Stimulated activated CD4-positive, alpha-beta T cell treated with anti-CD3 and anti-CD28 coated beads, Interleukin-2, amount 100 ng/mL, for 48 hours (primary cell): ENCODE results near the gene OR2T2.
"Not testable (repeated sequence)": the region's sequence is repeated elsewhere in the genome, so short reads cannot be mapped to it uniquely, and the experiment has no call there.

ENCODE experiments used
- DNase-seq, 2 donors: peaks; one replicate each; pipeline ENCODE4 v3.0.0-alpha.2; 2020

Gene OR2T2

GRCh38 chr1:248445399-248445798 is at the start of gene OR2T2:
OR2T2 (plus strand) TSS chr1:248445637; CDS start chr1:248452798, 7,161 bp downstream.
- DNase-seq: not testable (repeated sequence)

GRCh38 chr1:248402748-248403147 is 42.7 kb upstream of the OR2T2 start, which contains the start of gene OR2T1:
OR2T1 (plus strand) TSS chr1:248403048; CDS start chr1:248406148, 3,100 bp downstream.
- DNase-seq: no peak

- DNase-seq: no peak
Measured at GRCh38 chr1:248404024-248404423, 41.4 kb upstream of the OR2T2 start.

- DNase-seq: no peak
Measured at GRCh38 chr1:248406721-248407692, 38.4 kb upstream of the OR2T2 start.

GRCh38 chr1:248416226-248416625 is 29.2 kb upstream of the OR2T2 start:
- DNase-seq: no peak

GRCh38 chr1:248417854-248418253 is 27.6 kb upstream of the OR2T2 start:
- DNase-seq: no peak

GRCh38 chr1:248421384-248421783 is 24.1 kb upstream of the OR2T2 start:
- DNase-seq: no peak

- not testable (repeated sequence) for DNase-seq
Measured at GRCh38 chr1:248427526-248428191, 17.8 kb upstream of the OR2T2 start.

- not testable (repeated sequence) for DNase-seq
Measured at GRCh38 chr1:248428192-248428533, 17.3 kb upstream of the OR2T2 start.

GRCh38 chr1:248431683-248432082 is 13.8 kb upstream of the OR2T2 start:
- DNase-seq: not testable (repeated sequence)

- DNase-seq: not testable (repeated sequence)
Measured at GRCh38 chr1:248432201-248432600, 13.2 kb upstream of the OR2T2 start.

- DNase-seq: not testable (repeated sequence)
Measured at GRCh38 chr1:248433811-248434415, 11.5 kb upstream of the OR2T2 start.

- DNase-seq: not testable (repeated sequence)
Measured at GRCh38 chr1:248434913-248435312, 10.5 kb upstream of the OR2T2 start.

GRCh38 chr1:248436303-248436702 is 9.1 kb upstream of the OR2T2 start:
- not testable (repeated sequence) for DNase-seq

- not testable (repeated sequence) for DNase-seq
Measured at GRCh38 chr1:248438668-248439067, 6.8 kb upstream of the OR2T2 start.

GRCh38 chr1:248439283-248439682 is 6.2 kb upstream of the OR2T2 start:
- not testable (repeated sequence) for DNase-seq

- DNase-seq: not testable (repeated sequence)
Measured at GRCh38 chr1:248442500-248443277, 2.7 kb upstream of the OR2T2 start.

- not testable (repeated sequence) for DNase-seq
Measured at GRCh38 chr1:248444603-248445002, 834 bp upstream of the OR2T2 start.

GRCh38 chr1:248448409-248449074 is 3.1 kb downstream of the OR2T2 start:
- not testable (repeated sequence) for DNase-seq

- DNase-seq: not testable (repeated sequence)
Measured at GRCh38 chr1:248449821-248450465, 4.5 kb downstream of the OR2T2 start.

GRCh38 chr1:248450466-248451145 is 5.2 kb downstream of the OR2T2 start:
- not testable (repeated sequence) for DNase-seq
